Articular chondrocyte of knee joint (primary cell): ENCODE results near the gene TSHZ1. TPM values are rescaled to one million over a fixed set of nuclear protein-coding genes. Genes with fewer than 3 reads are reported as not detected.

ENCODE experiments used
- total RNA-seq: library from RNA; depleted of rRNA; stranded (reverse); fragments of >200 nt; gene quantifications from 2 replicates; pipeline ENCODE4 v1.2.3, GENCODE V29; 2012

TSHZ1 gene, protein sequence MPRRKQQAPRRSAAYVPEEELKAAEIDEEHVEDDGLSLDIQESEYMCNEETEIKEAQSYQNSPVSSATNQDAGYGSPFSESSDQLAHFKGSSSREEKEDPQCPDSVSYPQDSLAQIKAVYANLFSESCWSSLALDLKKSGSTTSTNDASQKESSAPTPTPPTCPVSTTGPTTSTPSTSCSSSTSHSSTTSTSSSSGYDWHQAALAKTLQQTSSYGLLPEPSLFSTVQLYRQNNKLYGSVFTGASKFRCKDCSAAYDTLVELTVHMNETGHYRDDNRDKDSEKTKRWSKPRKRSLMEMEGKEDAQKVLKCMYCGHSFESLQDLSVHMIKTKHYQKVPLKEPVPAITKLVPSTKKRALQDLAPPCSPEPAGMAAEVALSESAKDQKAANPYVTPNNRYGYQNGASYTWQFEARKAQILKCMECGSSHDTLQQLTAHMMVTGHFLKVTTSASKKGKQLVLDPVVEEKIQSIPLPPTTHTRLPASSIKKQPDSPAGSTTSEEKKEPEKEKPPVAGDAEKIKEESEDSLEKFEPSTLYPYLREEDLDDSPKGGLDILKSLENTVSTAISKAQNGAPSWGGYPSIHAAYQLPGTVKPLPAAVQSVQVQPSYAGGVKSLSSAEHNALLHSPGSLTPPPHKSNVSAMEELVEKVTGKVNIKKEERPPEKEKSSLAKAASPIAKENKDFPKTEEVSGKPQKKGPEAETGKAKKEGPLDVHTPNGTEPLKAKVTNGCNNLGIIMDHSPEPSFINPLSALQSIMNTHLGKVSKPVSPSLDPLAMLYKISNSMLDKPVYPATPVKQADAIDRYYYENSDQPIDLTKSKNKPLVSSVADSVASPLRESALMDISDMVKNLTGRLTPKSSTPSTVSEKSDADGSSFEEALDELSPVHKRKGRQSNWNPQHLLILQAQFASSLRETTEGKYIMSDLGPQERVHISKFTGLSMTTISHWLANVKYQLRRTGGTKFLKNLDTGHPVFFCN (N-terminal part only)
- total RNA-seq: 9.3 and 9.5 TPM in 2 replicates

DNA sequence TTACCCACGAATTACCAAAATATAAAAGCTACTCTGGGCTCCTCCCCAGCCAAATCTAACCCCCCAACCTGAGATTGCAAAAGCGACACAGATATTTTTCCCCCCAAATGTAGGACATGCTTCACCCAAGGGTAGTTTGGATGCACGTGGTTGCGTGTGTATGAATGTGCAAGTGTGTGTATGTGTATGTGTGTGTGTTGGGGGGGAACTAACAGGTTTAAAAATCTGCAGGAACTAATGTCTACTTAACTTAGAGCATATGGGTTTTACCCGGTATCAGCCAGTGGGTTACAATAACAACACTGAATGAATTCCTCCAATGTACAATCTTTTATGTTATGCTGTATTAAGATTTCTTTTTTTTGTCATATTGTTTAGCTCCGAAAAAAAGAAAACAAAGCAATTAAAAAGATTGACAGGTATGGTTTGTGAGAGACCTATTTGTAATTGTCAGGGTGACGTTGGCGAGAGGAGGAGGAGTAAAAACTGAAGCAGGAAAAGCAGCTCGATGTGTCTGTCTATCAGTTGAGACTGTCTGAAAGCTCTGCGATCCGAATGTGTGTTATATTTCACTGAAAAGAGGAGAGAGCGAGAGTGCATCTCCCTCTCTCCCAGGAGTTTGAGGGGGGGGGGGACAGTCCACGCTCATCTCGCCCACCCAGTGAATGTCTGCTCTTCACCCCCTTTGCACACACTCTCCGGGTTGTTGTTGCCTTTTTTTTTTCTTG is at the start of gene TSHZ1:
Gene TSHZ1, plus strand, starts transcription at position 524 of the 728 bp plus-strand sequence. CDS start 1,080 bp downstream, outside the sequence.

DNA sequence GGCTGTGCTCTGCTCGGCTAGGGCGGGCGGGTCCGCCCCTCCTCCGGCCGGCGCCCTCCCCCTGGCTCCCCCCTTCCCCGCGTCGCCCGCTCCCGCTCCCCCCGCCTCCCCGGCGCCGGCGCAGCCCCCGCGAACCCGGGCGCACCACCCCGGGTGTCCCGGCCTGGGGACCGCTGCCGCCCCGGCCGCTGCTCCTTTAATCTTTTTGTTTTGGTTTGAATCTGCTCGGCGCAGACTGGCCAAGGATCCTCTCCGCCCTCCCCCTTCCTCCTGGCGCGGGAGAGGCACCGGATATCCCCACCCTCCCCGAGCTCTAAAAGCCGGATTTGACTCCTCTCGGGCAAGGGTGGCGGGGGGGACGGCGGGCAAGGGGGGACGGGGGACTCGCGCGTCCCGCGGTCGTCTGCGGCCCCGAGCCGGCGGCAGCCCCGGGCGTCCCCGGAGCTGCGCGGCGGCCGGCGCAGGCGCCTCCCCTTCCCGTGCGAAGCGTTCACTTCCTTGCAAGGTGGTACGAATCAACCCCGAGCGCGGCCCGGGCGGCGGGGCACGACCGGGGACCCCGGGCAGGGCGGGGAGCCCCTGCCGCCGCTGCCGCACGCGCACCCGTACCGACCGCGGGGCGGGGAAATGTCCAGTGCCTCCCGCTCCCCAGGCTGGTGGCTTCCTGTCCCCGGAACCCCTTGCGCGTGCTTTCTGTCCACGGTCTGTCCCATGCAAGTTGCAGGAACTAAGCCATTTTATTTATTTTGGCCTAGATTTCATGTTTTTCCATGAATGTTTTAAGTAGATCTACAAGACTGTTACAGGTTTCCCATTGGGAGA is 1.3 kb upstream of the TSHZ1 start, which contains the start of gene PTGR3:
Gene PTGR3, minus strand, starts transcription at position 11 of the 822 bp plus-strand sequence. CDS start 81 bp downstream, outside the sequence.

Other genes with a start within 250 kb of the TSHZ1 start
- 10.7 and 13.7 TPM in 2 replicates for gene PTGR3, start 1.7 kb upstream of the TSHZ1 start, total RNA-seq
- gene SMIM21, start 216.9 kb downstream of the TSHZ1 start, total RNA-seq: not detected in 2 replicates